ENCODE data around the gene ZC3H18. TPM values are rescaled to one million over a fixed set of nuclear protein-coding genes. Genes with fewer than 3 reads are reported as not detected.

The ZC3H18 gene
- total RNA-seq, 1 donor = 17.7 TPM

GRCh38 chr16:88578446-88579313, 8.5 kb downstream of the ZC3H18 start:
- DNase-seq (ENCODE audit: low read depth) = no peak
- no peak for TF ChIP-seq CTCF (IDR thresholded peaks at IDR 0.05; ENCODE audit: insufficient read depth, low read depth, low read length)
- H3K4me3 ChIP-seq (ENCODE audit: low read depth, low read length) = no peak overlapping the region

GRCh38 chr16:88580371-88580770, 10.2 kb downstream of the ZC3H18 start:
- DNase-seq (ENCODE audit: low read depth) = no peak
- H3K4me3 ChIP-seq (ENCODE audit: low read depth, low read length) = no peak overlapping the region
- TF ChIP-seq CTCF (IDR thresholded peaks at IDR 0.05; ENCODE audit: insufficient read depth, low read depth, low read length) = no peak

- no peak overlapping the region for H3K4me3 ChIP-seq (ENCODE audit: low read depth, low read length)
- DNase-seq (ENCODE audit: low read depth) = no peak
- TF ChIP-seq CTCF (IDR thresholded peaks at IDR 0.05; ENCODE audit: insufficient read depth, low read depth, low read length) = no peak
Measured at GRCh38 chr16:88581033-88581432, 10.8 kb downstream of the ZC3H18 start.

GRCh38 chr16:88582912-88583575, 12.8 kb downstream of the ZC3H18 start:
- no peak overlapping the region for H3K4me3 ChIP-seq (ENCODE audit: low read depth, low read length)
- no peak for TF ChIP-seq CTCF (IDR thresholded peaks at IDR 0.05; ENCODE audit: insufficient read depth, low read depth, low read length)
- no peak for DNase-seq (ENCODE audit: low read depth)

GRCh38 chr16:88584676-88585075, 14.5 kb downstream of the ZC3H18 start:
- no peak overlapping the region for H3K4me3 ChIP-seq (ENCODE audit: low read depth, low read length)
- no peak for DNase-seq (ENCODE audit: low read depth)
- no peak for TF ChIP-seq CTCF (IDR thresholded peaks at IDR 0.05; ENCODE audit: insufficient read depth, low read depth, low read length)

GRCh38 chr16:88585269-88585668, 15.1 kb downstream of the ZC3H18 start:
- no peak for DNase-seq (ENCODE audit: low read depth)
- no peak for TF ChIP-seq CTCF (IDR thresholded peaks at IDR 0.05; ENCODE audit: insufficient read depth, low read depth, low read length)
- no peak overlapping the region for H3K4me3 ChIP-seq (ENCODE audit: low read depth, low read length)
